ENCODE results near the gene PAX2. TPM values are rescaled to one million over a fixed set of nuclear protein-coding genes. Genes with fewer than 3 reads are reported as not detected.

The PAX2 gene
- polyA plus RNA-seq, 2 donors = not detected

DNA sequence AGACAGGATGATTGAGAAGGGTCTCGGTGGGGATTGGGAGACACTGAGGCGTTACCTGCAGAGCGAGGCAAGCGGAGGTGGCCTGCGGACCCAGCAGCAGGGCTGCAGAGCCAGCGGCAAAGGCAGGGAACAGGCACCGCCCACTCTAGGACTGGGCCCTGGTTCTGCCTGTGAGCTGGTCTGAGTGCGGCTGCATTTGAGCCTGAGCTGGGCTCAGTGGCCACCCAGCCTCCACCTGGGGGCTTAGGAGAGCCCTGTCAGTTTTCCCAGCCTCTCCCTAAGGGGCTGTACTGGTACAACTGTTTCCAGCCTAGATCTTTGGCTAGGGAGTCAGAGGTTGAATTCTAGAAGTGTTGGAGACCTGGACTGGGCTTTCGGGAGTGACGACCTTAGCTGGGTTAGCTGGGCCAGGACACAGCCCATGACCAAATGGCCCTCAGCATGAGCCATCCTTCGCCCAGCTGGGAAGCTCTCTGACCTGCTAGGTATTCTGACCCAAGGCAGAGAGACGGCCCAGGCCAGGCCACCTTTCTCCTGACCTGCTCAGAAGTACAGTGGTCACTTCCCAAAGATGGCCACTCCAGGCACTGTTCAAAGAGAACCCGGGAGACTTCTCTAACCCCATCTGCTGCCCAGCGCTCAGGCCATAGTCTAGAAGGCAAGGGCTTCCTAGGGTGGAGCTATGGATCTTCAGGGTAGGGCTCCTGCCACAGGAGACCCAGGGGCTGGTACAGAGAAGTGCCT lies 64.9 kb downstream of the PAX2 start:
- H3K27me3 ChIP-seq (ENCODE audit: control insufficient read depth in 1 of 2, insufficient read depth in 2 of 2, low read length in 2 of 2) = no peaks in the 10 kb centered on the region
- 83 to 84% methylated on average over 13 to 14 of the region's 14 CpGs for WGBS, 2 donors
- H3K27ac ChIP-seq (ENCODE audit: low read depth in 2 of 2, low read length in 1 of 2) = no peak overlapping the region
- no peaks in the 10 kb centered on the region for H3K9me3 ChIP-seq (ENCODE audit: control insufficient read depth in 2 of 2, insufficient read depth in 1 of 2, low read depth in 1 of 2, low read length in 1 of 2)
- H3K36me3 ChIP-seq (ENCODE audit: control insufficient read depth in 2 of 2, insufficient read depth in 2 of 2, low read length in 1 of 2) = no peaks in the 10 kb centered on the region
- no peak overlapping the region for H3K4me3 ChIP-seq (ENCODE audit: low read depth in 1 of 2, low read length in 2 of 2)
- H3K4me1 ChIP-seq (ENCODE audit: control insufficient read depth in 2 of 2, insufficient read depth in 2 of 2, low read length in 1 of 2) = no peaks in the 10 kb centered on the region

DNA sequence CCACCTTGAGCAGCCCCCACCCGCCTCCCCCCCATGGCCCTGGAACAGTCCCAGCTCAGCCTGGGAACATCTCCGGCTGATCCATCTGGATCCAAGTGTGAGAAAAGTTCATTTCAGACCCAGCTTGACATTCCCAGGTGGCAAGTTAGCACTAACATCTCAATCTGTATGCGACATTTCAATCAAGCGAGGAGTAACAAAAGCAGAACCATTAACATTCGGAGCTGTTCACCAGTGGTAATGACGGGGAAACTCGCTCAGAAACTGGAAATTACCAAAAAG lies 65.4 kb downstream of the PAX2 start:
- Histone ChIP-seq H3K36me3 (ENCODE audit: control insufficient read depth in 2 of 2, insufficient read depth in 2 of 2, low read length in 1 of 2) (no peaks in the 10 kb centered on the region), H3K27ac (ENCODE audit: low read depth in 2 of 2, low read length in 1 of 2) (no peak overlapping the region), H3K4me3 (ENCODE audit: low read depth in 1 of 2, low read length in 2 of 2) (no peak overlapping the region), H3K4me1 (ENCODE audit: control insufficient read depth in 2 of 2, insufficient read depth in 2 of 2, low read length in 1 of 2) (no peaks in the 10 kb centered on the region), H3K9me3 (ENCODE audit: control insufficient read depth in 2 of 2, insufficient read depth in 1 of 2, low read depth in 1 of 2, low read length in 1 of 2) (no peaks in the 10 kb centered on the region), H3K27me3 (ENCODE audit: control insufficient read depth in 1 of 2, insufficient read depth in 2 of 2, low read length in 2 of 2) (no peaks in the 10 kb centered on the region)
- WGBS, 2 donors = 83 to 87% methylated on average over 7 of the region's 7 CpGs

DNA sequence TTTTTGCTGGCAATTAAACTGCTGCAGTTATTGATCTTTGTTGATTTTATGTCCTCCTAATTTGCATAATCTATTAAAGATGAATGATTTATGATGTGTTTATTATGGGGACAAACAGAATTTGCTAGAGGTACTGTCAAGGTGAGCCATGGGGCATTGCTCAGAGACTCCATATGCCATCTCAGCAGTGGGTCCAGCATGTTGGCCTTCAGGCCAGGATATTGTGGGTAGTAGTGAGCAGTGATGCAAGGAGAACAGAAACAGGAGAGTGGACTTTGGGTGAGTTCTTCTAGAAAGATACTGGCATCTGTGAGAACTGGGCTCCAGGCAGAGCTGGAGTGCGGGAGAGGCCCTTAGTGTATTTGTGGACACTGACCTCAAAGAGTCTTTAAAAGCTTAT lies 65.9 kb downstream of the PAX2 start:
- H3K27ac ChIP-seq (ENCODE audit: low read depth in 2 of 2, low read length in 1 of 2) = no peak overlapping the region
- WGBS, 2 donors = 91 to 94% methylated on average over 1 of the region's 1 CpG
- no peaks in the 10 kb centered on the region for H3K27me3 ChIP-seq (ENCODE audit: control insufficient read depth in 1 of 2, insufficient read depth in 2 of 2, low read length in 2 of 2)

DNA sequence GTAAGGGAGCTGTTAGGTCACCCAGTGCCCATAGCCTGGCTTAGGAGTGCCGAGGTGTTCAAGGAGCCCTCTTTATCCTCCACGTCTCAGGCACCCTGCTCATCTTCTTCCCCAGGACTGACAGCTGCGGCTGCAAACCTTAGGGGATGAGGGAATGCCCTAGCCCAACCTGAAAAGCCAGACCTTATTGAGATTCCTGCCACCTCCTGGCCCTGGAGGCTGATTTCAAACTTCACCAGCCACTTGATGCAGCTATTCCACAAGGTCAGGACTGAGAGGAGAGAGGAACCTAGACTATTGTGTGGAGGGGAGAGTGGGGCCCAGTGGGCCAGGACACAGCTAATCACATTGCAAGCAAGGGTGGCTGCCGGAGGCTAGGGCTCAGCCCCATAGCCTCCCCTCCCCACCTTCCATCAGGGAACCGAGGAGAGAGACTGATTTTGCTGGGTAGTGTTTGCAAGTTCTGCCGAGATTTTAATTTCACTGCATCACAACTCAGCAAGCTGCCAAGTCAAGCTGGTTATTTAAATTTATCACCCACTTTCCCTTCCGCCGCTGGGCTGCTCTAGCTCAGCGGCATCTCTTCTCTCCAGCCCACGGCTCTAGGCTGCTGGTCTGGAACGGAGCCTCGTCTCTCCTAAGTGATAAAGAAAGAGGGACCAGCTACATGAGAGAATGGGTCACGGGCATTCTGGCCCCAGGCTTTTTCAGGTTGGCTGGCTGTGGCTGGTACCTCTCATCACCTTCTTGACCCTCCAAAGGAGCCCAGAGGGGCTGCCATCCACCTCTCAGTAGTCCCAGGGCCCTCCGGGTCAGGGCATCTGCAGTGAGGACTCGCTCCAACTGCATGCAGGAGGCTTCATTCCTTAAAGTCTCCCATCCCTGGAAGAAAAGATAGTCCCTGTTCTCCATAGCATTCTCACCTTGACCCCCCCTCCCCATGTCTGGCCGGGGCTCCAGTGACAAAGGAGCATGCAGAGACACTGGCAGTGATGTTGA lies 66.7 kb downstream of the PAX2 start:
- Histone ChIP-seq H3K27me3 (ENCODE audit: control insufficient read depth in 1 of 2, insufficient read depth in 2 of 2, low read length in 2 of 2) (peaks cover 0 to 2% of the 10 kb centered on the region in 2 donors), H3K4me1 (ENCODE audit: control insufficient read depth in 2 of 2, insufficient read depth in 2 of 2, low read length in 1 of 2) (no peaks in the 10 kb centered on the region), H3K27ac (ENCODE audit: low read depth in 2 of 2, low read length in 1 of 2) (no peak overlapping the region), H3K9me3 (ENCODE audit: control insufficient read depth in 2 of 2, insufficient read depth in 1 of 2, low read depth in 1 of 2, low read length in 1 of 2) (no peaks in the 10 kb centered on the region), H3K36me3 (ENCODE audit: control insufficient read depth in 2 of 2, insufficient read depth in 2 of 2, low read length in 1 of 2) (no peaks in the 10 kb centered on the region), H3K4me3 (ENCODE audit: low read depth in 1 of 2, low read length in 2 of 2) (no peak overlapping the region)
- WGBS, 2 donors = 68 to 77% methylated on average over 16 of the region's 16 CpGs

More for the DNA sequence above, 65.9 kb downstream of the PAX2 start:
- no peaks in the 10 kb centered on the region for H3K4me1 ChIP-seq (ENCODE audit: control insufficient read depth in 2 of 2, insufficient read depth in 2 of 2, low read length in 1 of 2)
- H3K36me3 ChIP-seq (ENCODE audit: control insufficient read depth in 2 of 2, insufficient read depth in 2 of 2, low read length in 1 of 2) = no peaks in the 10 kb centered on the region
- H3K4me3 ChIP-seq (ENCODE audit: low read depth in 1 of 2, low read length in 2 of 2) = no peak overlapping the region
- no peaks in the 10 kb centered on the region for H3K9me3 ChIP-seq (ENCODE audit: control insufficient read depth in 2 of 2, insufficient read depth in 1 of 2, low read depth in 1 of 2, low read length in 1 of 2)

DNA sequence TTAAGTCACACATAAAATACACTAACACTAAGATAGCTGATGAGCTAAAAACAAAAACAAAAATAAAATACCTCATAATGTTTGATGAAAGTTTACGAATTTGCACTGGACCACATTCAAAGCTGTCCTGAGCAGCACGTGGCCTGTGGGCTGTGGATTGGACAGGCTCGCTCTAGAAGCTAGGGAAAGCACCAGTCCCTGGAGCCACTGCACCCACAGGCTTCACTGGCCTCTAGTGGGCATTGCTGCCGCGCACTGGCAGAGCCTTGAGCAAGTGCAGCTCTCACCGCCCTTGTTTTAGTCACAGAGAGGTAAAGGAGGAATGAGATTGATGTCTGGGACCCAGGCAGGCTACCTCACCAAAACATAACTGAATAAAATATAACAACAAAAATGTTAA lies 67.6 kb downstream of the PAX2 start:
- H3K36me3 ChIP-seq (ENCODE audit: control insufficient read depth in 2 of 2, insufficient read depth in 2 of 2, low read length in 1 of 2) = no peaks in the 10 kb centered on the region
- no peak overlapping the region for H3K27ac ChIP-seq (ENCODE audit: low read depth in 2 of 2, low read length in 1 of 2)
- WGBS, 2 donors = 72 to 85% methylated on average over 6 of the region's 6 CpGs
- peaks cover 0 to 2% of the 10 kb centered on the region in 2 donors for H3K27me3 ChIP-seq (ENCODE audit: control insufficient read depth in 1 of 2, insufficient read depth in 2 of 2, low read length in 2 of 2)
- H3K4me3 ChIP-seq (ENCODE audit: low read depth in 1 of 2, low read length in 2 of 2) = no peak overlapping the region
- no peaks in the 10 kb centered on the region for H3K9me3 ChIP-seq (ENCODE audit: control insufficient read depth in 2 of 2, insufficient read depth in 1 of 2, low read depth in 1 of 2, low read length in 1 of 2)
- H3K4me1 ChIP-seq (ENCODE audit: control insufficient read depth in 2 of 2, insufficient read depth in 2 of 2, low read length in 1 of 2) = no peaks in the 10 kb centered on the region

DNA sequence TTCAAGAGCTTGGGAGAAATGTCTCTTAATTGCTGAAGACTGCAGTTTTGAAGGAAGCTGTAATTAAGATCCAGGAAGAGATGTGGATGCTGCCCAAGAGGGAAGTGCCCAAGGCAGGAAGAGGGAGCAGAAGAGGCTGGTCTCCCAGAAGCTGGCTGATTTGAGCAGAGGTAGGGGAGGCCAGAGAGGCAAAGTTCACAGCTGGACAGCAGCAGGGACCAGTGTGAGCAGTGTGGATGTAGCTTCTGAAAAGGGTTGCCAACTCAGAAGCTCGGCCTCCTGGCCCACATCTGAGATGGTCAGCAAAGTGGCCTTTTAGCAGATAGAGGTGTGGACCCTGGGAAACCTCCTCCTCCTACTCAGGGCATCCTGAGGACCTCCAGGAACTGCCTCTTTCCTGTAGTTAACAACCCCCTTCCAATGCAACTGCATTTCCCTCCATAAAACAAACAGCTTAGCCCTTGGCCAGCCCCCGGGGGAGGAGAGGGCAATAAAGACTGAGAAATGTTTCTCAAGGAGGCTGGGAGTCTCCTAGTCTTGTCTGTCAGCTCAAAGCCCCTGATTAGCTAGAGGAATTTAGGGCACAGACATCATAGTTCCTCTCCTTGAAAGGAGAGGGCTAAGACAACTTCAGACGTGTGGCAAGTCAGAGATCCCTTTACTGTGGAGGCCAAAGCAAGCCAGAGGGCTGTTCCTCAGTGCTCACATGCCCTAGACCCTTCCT lies 69.5 kb downstream of the PAX2 start:
- no peaks in the 10 kb centered on the region for H3K9me3 ChIP-seq (ENCODE audit: control insufficient read depth in 2 of 2, insufficient read depth in 1 of 2, low read depth in 1 of 2, low read length in 1 of 2)
- no peak overlapping the region for H3K27ac ChIP-seq (ENCODE audit: low read depth in 2 of 2, low read length in 1 of 2)
- no peaks in the 10 kb centered on the region for H3K4me1 ChIP-seq (ENCODE audit: control insufficient read depth in 2 of 2, insufficient read depth in 2 of 2, low read length in 1 of 2)
- no peak overlapping the region for H3K4me3 ChIP-seq (ENCODE audit: low read depth in 1 of 2, low read length in 2 of 2)
- WGBS, 2 donors = 19 to 23% methylated on average over 3 of the region's 3 CpGs
- H3K27me3 ChIP-seq (ENCODE audit: control insufficient read depth in 1 of 2, insufficient read depth in 2 of 2, low read length in 2 of 2) = peaks cover 0 to 2% of the 10 kb centered on the region in 2 donors
- H3K36me3 ChIP-seq (ENCODE audit: control insufficient read depth in 2 of 2, insufficient read depth in 2 of 2, low read length in 1 of 2) = no peaks in the 10 kb centered on the region

DNA sequence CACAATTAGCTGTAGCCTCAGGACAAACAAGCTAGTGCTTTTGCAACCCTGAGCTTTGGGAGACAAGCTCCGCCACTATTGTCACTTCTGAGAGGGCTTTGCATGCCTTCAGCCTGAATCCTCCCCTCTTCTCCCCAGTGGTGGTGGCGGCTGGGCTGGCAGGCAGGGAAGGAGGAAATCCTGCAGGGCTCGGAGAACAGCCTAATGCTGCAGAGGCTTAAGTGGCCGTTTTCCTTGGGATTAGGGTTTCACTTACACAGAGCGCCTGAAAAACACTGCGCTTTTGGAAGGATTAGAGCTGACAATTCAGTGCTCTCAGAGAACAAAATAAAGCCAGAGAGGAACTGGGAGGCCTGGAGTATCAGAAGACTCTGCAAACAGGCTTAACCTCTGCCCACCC lies 71.3 kb downstream of the PAX2 start:
- no peaks in the 10 kb centered on the region for H3K36me3 ChIP-seq (ENCODE audit: control insufficient read depth in 2 of 2, insufficient read depth in 2 of 2, low read length in 1 of 2)
- WGBS, 2 donors = 34 to 47% methylated on average over 6 of the region's 6 CpGs
- no peak overlapping the region for H3K27ac ChIP-seq (ENCODE audit: low read depth in 2 of 2, low read length in 1 of 2)
- H3K27me3 ChIP-seq (ENCODE audit: control insufficient read depth in 1 of 2, insufficient read depth in 2 of 2, low read length in 2 of 2) = peaks cover 2 to 9% of the 10 kb centered on the region in 2 donors
- no peaks in the 10 kb centered on the region for H3K4me1 ChIP-seq (ENCODE audit: control insufficient read depth in 2 of 2, insufficient read depth in 2 of 2, low read length in 1 of 2)
- no peak overlapping the region for H3K4me3 ChIP-seq (ENCODE audit: low read depth in 1 of 2, low read length in 2 of 2)
- H3K9me3 ChIP-seq (ENCODE audit: control insufficient read depth in 2 of 2, insufficient read depth in 1 of 2, low read depth in 1 of 2, low read length in 1 of 2) = no peaks in the 10 kb centered on the region

DNA sequence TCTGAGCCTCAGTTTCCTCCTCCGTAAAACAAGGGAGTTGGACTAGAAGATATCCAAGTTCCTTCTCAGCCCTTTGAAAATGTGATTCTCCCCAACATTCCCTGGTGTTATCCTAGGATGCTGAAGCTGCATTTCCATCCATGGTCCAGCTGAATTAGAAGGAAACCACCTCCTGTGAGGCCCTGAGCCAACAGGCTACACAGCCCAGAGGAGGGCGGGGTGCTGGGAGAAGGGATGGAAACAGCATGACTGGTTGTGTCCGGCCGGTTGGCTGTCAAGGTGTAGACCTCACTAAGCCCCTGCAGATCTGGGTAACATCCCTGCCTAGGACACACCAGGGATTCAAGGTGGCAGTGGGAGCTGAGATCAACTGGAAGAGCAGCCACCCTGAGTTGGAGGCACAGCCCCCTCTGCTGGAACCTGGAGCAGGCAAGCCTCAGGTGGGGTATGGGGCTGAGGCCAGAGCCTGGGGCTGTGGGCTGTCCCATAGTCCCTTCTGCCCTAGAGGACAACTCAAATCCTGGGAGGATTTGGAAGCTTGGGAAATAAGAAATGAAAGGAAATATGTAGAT lies 72.0 kb downstream of the PAX2 start:
- H3K27me3 ChIP-seq (ENCODE audit: control insufficient read depth in 1 of 2, insufficient read depth in 2 of 2, low read length in 2 of 2) = peaks cover 2 to 9% of the 10 kb centered on the region in 2 donors
- no peaks in the 10 kb centered on the region for H3K36me3 ChIP-seq (ENCODE audit: control insufficient read depth in 2 of 2, insufficient read depth in 2 of 2, low read length in 1 of 2)
- H3K27ac ChIP-seq (ENCODE audit: low read depth in 2 of 2, low read length in 1 of 2) = no peak overlapping the region
- H3K4me1 ChIP-seq (ENCODE audit: control insufficient read depth in 2 of 2, insufficient read depth in 2 of 2, low read length in 1 of 2) = no peaks in the 10 kb centered on the region
- H3K4me3 ChIP-seq (ENCODE audit: low read depth in 1 of 2, low read length in 2 of 2) = no peak overlapping the region
- H3K9me3 ChIP-seq (ENCODE audit: control insufficient read depth in 2 of 2, insufficient read depth in 1 of 2, low read depth in 1 of 2, low read length in 1 of 2) = no peaks in the 10 kb centered on the region
- 60 to 69% methylated on average over 4 of the region's 4 CpGs for WGBS, 2 donors

DNA sequence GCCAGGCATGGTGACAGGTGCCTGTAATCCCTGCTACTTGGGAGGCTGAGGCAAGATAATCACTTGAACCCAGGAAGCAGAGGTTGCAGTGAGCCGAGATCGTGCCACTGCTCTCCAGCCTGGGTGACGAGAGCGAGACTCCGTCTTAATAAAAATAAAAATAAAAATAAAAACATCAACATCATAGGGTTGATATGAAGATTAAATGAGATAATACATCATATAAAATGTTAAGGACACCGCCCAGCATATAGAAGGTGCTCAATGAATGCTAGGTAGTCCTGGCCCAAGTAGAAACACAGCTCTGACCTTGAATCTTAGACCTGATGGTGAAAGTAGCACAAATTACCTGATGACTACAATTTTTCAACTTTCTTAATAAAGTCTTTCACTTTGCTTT lies 74.0 kb downstream of the PAX2 start:
- H3K36me3 ChIP-seq (ENCODE audit: control insufficient read depth in 2 of 2, insufficient read depth in 2 of 2, low read length in 1 of 2) = no peaks in the 10 kb centered on the region
- H3K4me1 ChIP-seq (ENCODE audit: control insufficient read depth in 2 of 2, insufficient read depth in 2 of 2, low read length in 1 of 2) = no peaks in the 10 kb centered on the region
- H3K27me3 ChIP-seq (ENCODE audit: control insufficient read depth in 1 of 2, insufficient read depth in 2 of 2, low read length in 2 of 2) = peaks cover 2 to 9% of the 10 kb centered on the region in 2 donors
- no peak overlapping the region for H3K4me3 ChIP-seq (ENCODE audit: low read depth in 1 of 2, low read length in 2 of 2)
- no peak overlapping the region for H3K27ac ChIP-seq (ENCODE audit: low read depth in 2 of 2, low read length in 1 of 2)
- H3K9me3 ChIP-seq (ENCODE audit: control insufficient read depth in 2 of 2, insufficient read depth in 1 of 2, low read depth in 1 of 2, low read length in 1 of 2) = peaks cover 0 to under 1% of the 10 kb centered on the region in 2 donors
- WGBS, 2 donors = 93 to 97% methylated on average over 6 of the region's 6 CpGs
